GM18502 (cell line): Measurements from ENCODE around the gene MRPL47.

Experiments used
- ATAC-seq: cut with Tn5 transposase; IDR thresholded peaks from one replicate; pipeline ENCODE4 v1.9.1; 2021; ENCODE audit warnings: mild to moderate bottlenecking; ENCODE audit not compliant: unreplicated experiment, poor library complexity

Gene MRPL47

DNA sequence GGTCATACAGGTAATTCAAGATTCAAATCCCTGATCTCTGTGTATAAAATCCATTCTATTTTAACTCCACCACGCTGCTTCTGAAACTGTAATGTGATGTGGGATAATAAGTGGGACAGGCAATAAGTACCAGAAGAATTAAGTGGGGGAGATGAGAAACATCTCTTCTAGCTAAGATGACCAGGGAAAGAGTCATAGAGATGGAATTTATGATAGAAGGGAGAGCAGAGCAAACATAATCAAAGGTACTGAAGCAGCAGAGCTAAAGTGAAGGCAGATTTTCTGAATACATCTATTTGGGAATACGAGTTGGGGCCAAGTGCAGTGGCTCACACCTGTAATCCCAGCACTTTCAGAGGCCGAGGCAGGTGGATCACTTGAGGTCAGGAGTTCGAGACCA lies 4.9 kb downstream of the MRPL47 start:
- no peak for ATAC-seq

DNA sequence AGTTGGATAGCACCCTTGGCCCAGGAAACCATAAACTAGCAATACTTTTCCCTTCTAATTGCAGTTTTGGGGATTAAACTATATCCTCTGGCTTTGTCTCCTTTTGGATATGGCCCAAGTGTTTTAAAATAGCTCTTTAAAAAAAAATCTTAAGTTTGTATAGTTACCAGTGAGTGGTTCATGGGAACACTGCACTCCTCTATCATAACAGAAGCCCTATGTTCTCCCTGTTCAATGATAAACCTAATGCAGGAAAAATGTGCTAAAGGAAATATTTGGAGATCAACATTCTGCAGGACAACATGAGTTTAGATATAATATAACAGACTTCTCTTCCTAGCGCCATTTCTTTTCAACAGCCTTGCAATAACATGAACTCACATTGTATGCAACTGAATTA lies 13.1 kb downstream of the MRPL47 start:
- ATAC-seq = no peak

DNA sequence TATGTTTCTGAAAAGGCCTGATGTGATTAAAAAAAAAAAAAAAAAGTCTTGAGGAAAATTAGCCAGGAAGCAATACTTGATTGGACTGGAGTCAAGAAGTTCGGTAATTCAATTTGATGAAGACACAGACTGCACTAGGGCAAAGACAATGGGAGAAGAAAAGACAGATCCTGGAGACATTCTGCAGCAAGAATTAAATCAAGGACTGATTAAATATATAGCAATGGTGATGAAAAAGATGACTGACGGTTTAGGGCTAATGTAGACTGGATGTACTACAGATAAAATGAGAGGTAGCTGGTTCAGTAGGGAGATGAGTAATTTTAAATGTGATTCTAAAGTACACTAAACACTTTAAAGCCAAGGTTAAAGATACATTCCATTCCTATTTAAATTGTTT lies 13.8 kb downstream of the MRPL47 start:
- ATAC-seq = no peak

- peak; percentile 67 for ATAC-seq
These were observed 15.3 kb downstream of the MRPL47 start for GRCh38 chr3:179589143-179589542.

GRCh38 chr3:179580992-179581391 lies 23.4 kb downstream of the MRPL47 start:
- ATAC-seq = no peak

DNA sequence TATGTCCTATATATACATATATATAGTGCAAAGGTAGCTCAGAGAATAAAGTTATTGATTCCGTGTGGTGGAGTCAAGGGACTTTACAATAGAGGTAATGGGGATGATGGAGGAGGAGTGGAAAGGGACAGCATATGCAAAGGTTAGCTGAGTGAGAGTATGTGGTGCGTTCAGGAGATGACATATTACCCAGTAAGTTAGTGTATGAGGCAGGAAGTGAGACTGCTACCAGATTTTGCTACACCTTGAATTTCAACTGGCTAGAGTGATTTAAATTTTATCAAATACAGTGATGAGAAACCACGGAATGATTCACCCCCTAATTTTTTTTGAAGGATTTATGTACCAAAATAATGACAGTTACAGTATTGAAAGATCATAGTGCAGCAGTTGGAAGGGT lies 38.9 kb downstream of the MRPL47 start:
- no peak for ATAC-seq

GRCh38 chr3:179563271-179563783 lies 41.1 kb downstream of the MRPL47 start:
- peak; percentile 58 for ATAC-seq

GRCh38 chr3:179562591-179563270 lies 41.7 kb downstream of the MRPL47 start, which contains the start of gene ACTL6A:
TSS of gene ACTL6A (plus strand) at chr3:179562926. CDS start at chr3:179563093, 167 bp downstream.
- peak; percentile 95 for ATAC-seq

DNA sequence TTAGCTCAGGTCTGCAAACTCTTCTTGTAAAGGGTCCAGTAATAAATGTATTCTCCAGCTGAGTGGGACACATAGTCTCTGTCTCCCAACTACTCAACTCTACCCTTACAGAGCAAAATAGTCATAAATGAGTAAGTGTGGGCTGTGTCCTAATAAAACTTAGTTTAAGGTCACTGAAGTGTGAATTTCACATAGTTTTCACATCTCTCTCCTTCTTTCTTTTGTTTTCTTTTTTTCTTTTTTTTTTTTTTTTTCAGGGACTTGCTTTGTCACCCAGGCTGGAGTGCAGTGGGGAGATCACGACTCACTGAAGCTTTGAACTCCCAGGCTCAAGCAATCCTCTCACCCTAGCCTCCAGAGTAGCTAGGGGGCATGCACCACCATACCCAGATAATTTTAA lies 43.6 kb downstream of the MRPL47 start:
- ATAC-seq = no peak

DNA sequence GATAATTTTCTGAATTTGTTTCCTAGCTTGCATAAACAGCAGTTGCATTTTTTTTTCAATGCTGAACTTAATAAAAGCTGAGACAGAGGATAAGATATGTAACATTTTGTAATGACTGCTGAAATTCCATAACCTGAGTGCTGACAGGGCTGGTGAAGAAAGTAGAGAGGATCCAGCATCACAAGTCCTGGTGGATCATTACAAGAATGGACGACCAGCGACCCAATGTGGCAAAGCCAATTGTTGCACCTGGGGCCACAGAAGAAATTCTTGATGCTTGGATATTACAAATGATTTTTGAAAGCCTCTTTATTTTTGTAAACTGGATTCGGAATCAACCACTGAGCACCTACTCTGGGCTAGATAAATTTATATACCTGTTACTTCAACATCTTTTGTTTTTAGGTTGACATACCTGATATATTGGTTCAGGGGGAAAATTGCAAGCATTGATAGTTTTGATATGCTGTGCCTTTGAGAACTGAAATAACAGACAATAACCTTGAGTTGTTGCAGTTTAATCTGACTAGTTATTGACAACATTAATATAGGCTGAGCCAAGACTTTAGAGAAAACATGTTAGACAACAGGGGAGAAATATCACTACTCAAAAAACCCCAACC lies 45.6 kb downstream of the MRPL47 start:
- no peak for ATAC-seq

DNA sequence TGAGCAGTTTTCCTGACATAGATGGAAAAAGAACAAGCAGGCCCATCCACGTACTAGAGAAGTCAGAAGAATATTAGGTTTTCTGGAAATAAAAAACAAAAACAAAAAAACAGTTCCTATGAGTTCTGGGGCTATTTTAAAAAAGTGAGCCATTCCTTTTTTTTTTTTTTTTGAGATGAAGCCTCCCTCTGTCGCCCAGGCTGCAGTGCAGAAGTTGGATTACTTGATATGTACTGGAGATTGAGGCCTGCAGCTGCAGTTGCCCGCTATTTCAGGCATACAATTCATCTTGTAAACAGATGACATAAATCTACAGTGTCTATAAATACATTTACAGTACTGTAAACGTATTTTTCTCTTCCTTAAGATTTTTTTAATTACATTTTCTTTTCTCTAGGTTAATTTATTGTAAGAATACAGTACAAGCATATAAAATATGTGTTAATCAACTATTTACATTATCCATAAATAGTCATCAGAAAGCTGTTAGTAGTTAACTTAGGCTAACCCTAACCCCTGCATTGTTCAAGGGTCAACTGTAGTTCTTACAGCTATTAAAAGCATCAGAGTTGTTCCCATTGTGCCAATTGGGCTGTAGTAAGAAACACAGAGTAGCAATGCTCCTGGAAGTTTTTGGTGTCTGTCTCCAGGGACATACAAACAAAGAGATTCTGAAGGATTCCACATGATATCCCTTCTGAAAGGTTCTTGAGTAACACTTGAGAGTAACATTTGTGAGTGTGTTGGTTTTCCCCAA lies 52.9 kb downstream of the MRPL47 start:
- ATAC-seq = no peak

GRCh38 chr3:179546814-179547241 lies 57.6 kb downstream of the MRPL47 start:
- ATAC-seq = no peak

- ATAC-seq = no peak
These were observed 59.3 kb downstream of the MRPL47 start for GRCh38 chr3:179544981-179545645.

DNA sequence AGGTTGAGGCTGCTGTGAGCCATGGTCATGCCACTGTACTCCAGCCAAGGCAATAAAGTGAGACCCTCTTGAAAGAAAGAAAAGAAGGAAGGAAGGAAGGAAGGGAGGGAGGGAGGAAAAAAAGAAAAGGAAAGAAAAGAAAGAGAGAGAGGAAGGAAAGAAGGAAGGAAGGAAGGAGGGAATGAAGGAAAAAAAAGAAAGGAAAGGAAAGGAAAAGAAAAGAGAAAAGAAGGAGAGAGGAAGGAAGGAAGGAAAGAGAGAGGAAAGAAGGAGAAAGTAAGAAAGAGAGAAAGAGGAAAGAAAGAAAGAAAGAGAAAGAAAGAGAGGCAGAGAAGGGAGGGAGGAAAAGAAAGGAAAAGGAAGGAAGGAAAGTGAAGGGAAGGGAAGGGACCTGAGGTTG lies 62.1 kb downstream of the MRPL47 start:
- ATAC-seq = no peak

DNA sequence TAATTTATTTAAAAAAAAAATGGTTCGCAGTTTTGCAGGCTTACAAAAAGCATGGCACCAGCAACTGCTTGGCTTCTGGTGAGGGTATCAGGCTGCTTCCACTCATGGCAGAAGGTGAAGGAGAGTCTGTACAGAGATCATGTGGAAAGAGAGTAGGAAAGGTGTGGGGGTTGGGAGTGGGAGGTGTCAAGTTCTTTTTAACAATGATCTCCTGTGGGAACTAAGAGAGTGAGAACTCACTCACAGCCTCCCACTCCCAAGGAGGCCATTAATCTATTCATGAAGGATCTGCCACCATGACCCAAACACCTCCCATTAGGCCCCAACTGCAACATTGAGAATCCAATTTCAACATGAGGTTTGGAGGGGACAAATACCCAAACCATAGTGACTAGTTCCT lies 62.8 kb downstream of the MRPL47 start:
- ATAC-seq = no peak

DNA sequence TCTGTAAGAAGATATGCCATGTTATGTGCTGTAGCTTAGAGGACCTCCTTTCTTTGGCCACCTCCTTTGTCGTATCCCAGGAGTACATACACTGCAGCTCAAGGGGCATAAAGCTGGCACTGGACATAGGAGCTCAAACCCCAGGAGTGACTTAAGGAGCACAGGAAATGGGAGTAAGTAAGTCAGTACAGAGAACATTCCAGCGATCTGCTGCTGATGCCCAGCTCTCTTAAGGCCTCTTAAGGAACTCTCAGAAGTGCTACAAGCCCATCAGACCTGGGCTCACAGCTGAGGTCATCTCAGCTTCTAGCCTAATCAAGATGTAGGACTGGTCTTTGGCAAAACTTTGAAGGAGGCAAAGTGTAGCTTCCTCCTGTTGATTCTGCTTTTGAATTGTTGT lies 63.3 kb downstream of the MRPL47 start:
- ATAC-seq = no peak
